PC-3 (cell line): Measurements from ENCODE around the gene TNRC18. TPM values are rescaled to one million over a fixed set of nuclear protein-coding genes. Genes with fewer than 3 reads are reported as not detected.
"Not testable (repeated sequence)": the region's sequence is repeated elsewhere in the genome, so short reads cannot be mapped to it uniquely, and the experiment has no call there.

ENCODE experiments used
- ATAC-seq: fragments of 200-7000 bp; cut with Tn5 transposase; 2 replicates; pipeline ENCODE4 v1.9.1; 2020; ENCODE audit warnings: mild to moderate bottlenecking, moderate library complexity
- BruUV-seq: library from RNA; stranded (reverse); fragments of 400-500 nt; replicated peaks from 2 replicates; lab custom pipeline; 2021; lab: Mats Ljungman, UMichigan
- CTCF ChIA-PET: fragments of 300-600 bp; sonication (Branson Sonifier 250); formaldehyde crosslinking; loops from one replicate; lab custom pipeline; 2022; ENCODE audit warnings: antibody characterized with exemption; lab: Charles Lee
- POLR2A ChIA-PET: fragments of 300-600 bp; sonication (Branson Sonifier 250); formaldehyde crosslinking; loops from one replicate; lab custom pipeline; 2022; ENCODE audit warnings: antibody characterized with exemption; ENCODE audit not compliant: unreplicated experiment; lab: Charles Lee
- DNase-seq: peaks from one replicate; pipeline ENCODE4 v3.0.0-alpha.2; 2015
- H2AFZ ChIP-seq: fragments of 300-600 bp; sonication (generic); 2 replicates; pipeline ENCODE4 v1.6.0; 2016; ENCODE audit warnings: antibody characterized with exemption, low read length
- H3F3A ChIP-seq: fragments of 300-600 bp; sonication (generic); one replicate; pipeline ENCODE4 v1.6.0; 2017; ENCODE audit warnings: antibody characterized with exemption, low read length, control low read depth, mild to moderate bottlenecking; ENCODE audit not compliant: unreplicated experiment
- H3K27ac ChIP-seq: fragments of 300-600 bp; sonication (generic); 2 replicates; pipeline ENCODE4 v1.5.1; 2016; ENCODE audit warnings: mild to moderate bottlenecking, low read length
- H3K27me3 ChIP-seq: fragments of 300-600 bp; sonication (generic); 2 replicates; pipeline ENCODE4 v1.6.1; 2016; ENCODE audit warnings: low read length, mixed read lengths
- H3K36me3 ChIP-seq: fragments of 300-600 bp; sonication (generic); 2 replicates; pipeline ENCODE4 v1.6.1; 2016; ENCODE audit warnings: low read depth, mixed run types, low read length, mixed read lengths
- H3K4me1 ChIP-seq: fragments of 300-600 bp; sonication (generic); 2 replicates; pipeline ENCODE4 v1.5.1; 2016; ENCODE audit warnings: low read length; ENCODE audit not compliant: insufficient read depth
- H3K4me2 ChIP-seq: fragments of 300-600 bp; sonication (generic); 2 replicates; pipeline ENCODE4 v1.6.0; 2016; ENCODE audit warnings: low read length
- H3K4me3 ChIP-seq: fragments of 300-600 bp; sonication (generic); 2 replicates; pipeline ENCODE4 v1.5.1; 2016; ENCODE audit warnings: mild to moderate bottlenecking, low read length, mixed read lengths
- H3K79me2 ChIP-seq: fragments of 300-600 bp; sonication (generic); 2 replicates; pipeline ENCODE4 v1.6.1; 2017; ENCODE audit warnings: low read length, mixed read lengths
- H3K9ac ChIP-seq: fragments of 300-600 bp; sonication (generic); 2 replicates; pipeline ENCODE4 v1.6.0; 2016; ENCODE audit warnings: mild to moderate bottlenecking, low read length
- H3K9me2 ChIP-seq: fragments of 300-600 bp; sonication (generic); replicated peaks from 2 replicates; pipeline ENCODE4 v1.6.1; 2016; ENCODE audit warnings: mixed run types, low read length, mixed read lengths
- H3K9me3 ChIP-seq: fragments of 300-600 bp; sonication (generic); 2 replicates; pipeline ENCODE4 v1.6.1; 2016; ENCODE audit warnings: low read length, mixed read lengths
- H4K20me1 ChIP-seq: fragments of 300-600 bp; sonication (generic); 2 replicates; pipeline ENCODE4 v1.6.1; 2016; ENCODE audit warnings: low read length, mixed read lengths
- CTCF ChIP-seq: fragments of 300-600 bp; sonication (generic); conservative IDR thresholded peaks from 2 replicates; pipeline ENCODE4 v1.5.1; 2017; ENCODE audit warnings: antibody characterized with exemption, low read depth, mild to moderate bottlenecking, low read length
- EZH2 ChIP-seq: fragments of 300-600 bp; sonication (generic); IDR thresholded peaks from one replicate; pipeline ENCODE4 v1.6.1; 2017; ENCODE audit warnings: antibody characterized with exemption, mild to moderate bottlenecking, low read length; ENCODE audit not compliant: unreplicated experiment
- EZH2phosphoT487 ChIP-seq: fragments of 300-600 bp; sonication (generic); IDR thresholded peaks from 2 replicates; pipeline ENCODE4 v1.6.1; 2018; ENCODE audit warnings: mild to moderate bottlenecking, antibody characterized with exemption, low read length, borderline replicate concordance
- intact Hi-C: fragments of 100-400 bp; cut with micrococcal nuclease; formaldehyde crosslinking; loops from 2 replicates; pipeline ENCODE4 v1.9.0; 2023
- total RNA-seq: library from RNA; depleted of rRNA; stranded (reverse); fragments of >200 nt; gene quantifications from 2 replicates; pipeline ENCODE4 v1.2.3, GENCODE V29; 2014

TNRC18 gene
- total RNA-seq, 1 experiment from 2014 or later = 26.8 TPM

DNA sequence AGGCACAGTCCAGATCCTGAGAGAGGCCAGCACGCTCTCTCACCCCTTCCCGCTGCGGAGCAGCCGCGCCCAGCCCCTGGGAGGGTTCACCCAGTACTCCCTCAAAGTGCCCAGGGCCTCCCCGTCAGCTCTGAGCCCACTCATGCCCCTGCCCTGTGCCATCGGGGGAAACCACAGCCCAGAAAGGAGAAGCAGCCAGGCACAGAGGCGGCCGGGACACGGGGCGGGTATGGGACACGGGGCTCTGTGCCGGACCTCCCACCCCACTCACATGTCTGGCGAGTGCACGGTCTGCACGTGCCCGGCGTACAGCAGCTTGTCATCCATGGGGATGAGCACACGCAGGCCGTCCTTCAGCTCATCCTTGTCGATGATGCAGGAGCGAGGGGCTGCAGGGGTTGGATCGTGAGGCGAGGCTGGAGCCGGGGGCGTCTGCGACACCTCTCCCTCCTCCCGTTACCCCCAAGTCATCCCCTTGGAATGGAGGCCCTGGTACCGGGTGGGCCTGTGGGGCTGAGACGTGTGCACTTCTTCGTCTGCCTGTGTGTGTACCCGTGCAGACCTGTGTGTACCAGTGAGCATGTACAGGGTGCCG lies 102.7 kb downstream of the TNRC18 start:
- Histone ChIP-seq H3F3A (no peaks in the 10 kb centered on the region), H3K9ac (no peak overlapping the region), H3K79me2 (no peaks in the 10 kb centered on the region), H3K36me3 (peaks cover 6% of the 10 kb centered on the region), H3K4me1 (no peaks in the 10 kb centered on the region), H4K20me1 (no peaks in the 10 kb centered on the region), H3K4me3 (no peak overlapping the region), H3K9me2 (no peaks in the 10 kb centered on the region), H2AFZ (no peak overlapping the region), H3K4me2 (no peak overlapping the region), H3K27me3 (no peaks in the 10 kb centered on the region), H3K9me3 (no peaks in the 10 kb centered on the region), H3K27ac (no peak overlapping the region)
- intact Hi-C loops = no loop called here
- POLR2A ChIA-PET = no interaction called here
- DNase-seq (no peak), ATAC-seq (no peak)
- no peak for TF ChIP-seq CTCF
- TF ChIP-seq EZH2 = no peak
- TF ChIP-seq EZH2phosphoT487 = no peak
- CTCF ChIA-PET = no interaction called here
- no TSS peak for BruUV-seq

- H2AFZ ChIP-seq = no peak overlapping the region
Observed at GRCh38 chr7:5320391-5320790, 103.2 kb downstream of the TNRC18 start.

DNA sequence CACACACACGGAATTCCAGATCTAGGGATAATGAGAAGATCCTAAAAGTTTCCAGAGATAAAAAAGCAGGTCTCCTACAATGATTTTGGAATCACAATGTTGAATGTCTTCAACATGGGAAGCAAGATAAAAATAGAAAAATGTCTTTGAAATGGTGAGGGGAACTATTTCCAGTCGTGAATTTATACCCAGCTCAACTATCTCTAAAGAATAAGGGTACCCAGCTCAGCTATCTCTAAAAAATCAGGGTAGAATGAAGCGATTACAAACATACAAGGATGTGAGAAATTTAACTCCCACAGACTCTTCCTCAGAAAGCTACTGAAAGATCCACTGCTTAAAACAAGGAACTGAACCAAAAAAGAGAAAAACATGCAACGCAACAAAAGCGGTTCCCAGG lies 105.0 kb downstream of the TNRC18 start:
- DNase-seq, H4K20me1 ChIP-seq, H3K9ac ChIP-seq, H2AFZ ChIP-seq, CTCF ChIA-PET, ATAC-seq, H3K9me2 ChIP-seq, POLR2A ChIA-PET, H3K27me3 ChIP-seq, intact Hi-C loops, H3K79me2 ChIP-seq, H3K36me3 ChIP-seq, H3K27ac ChIP-seq, H3K4me1 ChIP-seq, H3K4me3 ChIP-seq, H3F3A ChIP-seq, H3K4me2 ChIP-seq, H3K9me3 ChIP-seq, BruUV-seq: not testable (repeated sequence)

More at GRCh38 chr7:5320391-5320790, 103.2 kb downstream of the TNRC18 start:
- DNase-seq = no peak
- H3K4me2 ChIP-seq = no peak overlapping the region
- no peaks in the 10 kb centered on the region for H4K20me1 ChIP-seq
- H3K27ac ChIP-seq = no peak overlapping the region
- no peak overlapping the region for H3K4me3 ChIP-seq
- ATAC-seq = no peak
- POLR2A ChIA-PET = no interaction called here
- no peaks in the 10 kb centered on the region for H3K9me3 ChIP-seq
- no peaks in the 10 kb centered on the region for H3K79me2 ChIP-seq
- no peak for TF ChIP-seq EZH2
- no peak for TF ChIP-seq CTCF
- no peak for TF ChIP-seq EZH2phosphoT487
- no peaks in the 10 kb centered on the region for H3K27me3 ChIP-seq
- no peaks in the 10 kb centered on the region for H3K9me2 ChIP-seq
- no peak overlapping the region for H3K9ac ChIP-seq
- peaks cover 6% of the 10 kb centered on the region for H3K36me3 ChIP-seq
- intact Hi-C loops = no loop called here
- no peaks in the 10 kb centered on the region for H3F3A ChIP-seq
- H3K4me1 ChIP-seq = no peaks in the 10 kb centered on the region
- CTCF ChIA-PET = no interaction called here
- no TSS peak for BruUV-seq
